ENCODE measurements around the gene GPC6.

The GPC6 gene

DNA sequence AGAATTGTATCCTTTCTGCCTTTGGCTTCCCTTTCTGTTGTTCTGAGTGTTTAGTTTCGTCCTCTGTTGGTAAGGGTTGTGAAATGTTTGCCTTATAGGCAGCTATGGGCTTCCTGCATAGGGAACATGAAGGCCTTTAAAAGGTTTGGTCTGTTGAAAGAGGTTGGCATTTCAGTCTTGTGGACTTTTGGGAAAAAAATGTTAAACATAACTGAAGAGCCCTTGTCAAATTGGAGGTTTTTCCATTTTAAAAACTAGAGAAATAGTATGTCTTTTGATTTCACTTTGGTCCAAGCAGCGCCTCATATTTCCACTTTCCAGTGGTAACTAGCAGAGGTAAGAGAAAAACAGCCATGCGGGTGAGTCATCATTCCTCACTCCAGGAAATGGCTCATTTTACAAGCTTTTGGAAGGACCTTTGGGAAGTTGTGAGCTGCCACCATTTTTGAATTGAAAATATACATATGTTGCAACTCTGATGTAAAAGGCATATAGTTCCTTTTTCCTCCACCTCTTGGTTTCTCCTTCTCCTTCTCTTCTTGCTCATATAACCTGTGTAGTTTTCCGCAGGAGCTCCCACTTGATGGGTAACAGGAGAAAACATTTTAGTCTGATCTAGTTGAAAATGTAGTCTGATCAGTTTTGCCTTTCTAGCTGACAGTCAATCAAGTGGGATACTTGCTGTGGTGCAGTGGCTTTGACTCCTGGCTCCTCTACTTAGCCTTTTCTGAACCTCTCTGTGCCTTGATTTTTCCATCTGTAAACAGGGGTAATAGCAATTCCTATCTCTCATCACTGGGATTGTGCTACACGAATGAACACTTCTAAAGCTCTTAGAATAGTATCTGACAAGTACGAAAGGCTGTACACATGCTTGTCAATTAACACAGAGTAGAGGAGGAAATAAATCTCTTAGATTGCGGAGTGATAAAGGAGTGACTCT lies 23.0 kb downstream of the GPC6 start:
- no peak overlapping the region for H3K56ac ChIP-seq (ENCODE audit: low read length)
- H3K27me3 ChIP-seq (ENCODE audit: insufficient read depth, low read length, poor library complexity), result no peaks in the 10 kb centered on the region
- peaks cover 31% of the 10 kb centered on the region for H3K79me2 ChIP-seq (ENCODE audit: control insufficient read depth, insufficient read depth, low read length)
- H3K4me1 ChIP-seq (ENCODE audit: control insufficient read depth, low read depth, low read length), result peaks cover 7% of the 10 kb centered on the region
- no peak overlapping the region for H3K4me3 ChIP-seq (ENCODE audit: low read length)
- peak overlapping the region; percentile 51 for H2BK120ac ChIP-seq (ENCODE audit: low read depth, low read length)
- H2BK15ac ChIP-seq (replicated peaks; ENCODE audit: low read depth), result peak overlapping the region; percentile 61
- peak overlapping the region; percentile 8 for H3K27ac ChIP-seq (ENCODE audit: low read depth, low read length)
- H3K36me3 ChIP-seq (ENCODE audit: control insufficient read depth, insufficient read depth, low read length), result no peaks in the 10 kb centered on the region
- H3K18ac ChIP-seq (ENCODE audit: low read length), result peak overlapping the region; percentile 84
- H2BK5ac ChIP-seq (ENCODE audit: low read length), result peak overlapping the region; percentile 11
- no CpG with 5 or more reads among the region's 7 CpGs for WGBS (ENCODE audit: extremely low coverage, insufficient coverage, low lambda C conversion rate)
- no peak overlapping the region for H3K23ac ChIP-seq (ENCODE audit: low read length)
- peak overlapping the region; percentile 33 for H4K5ac ChIP-seq (ENCODE audit: low read length)
- H3K9ac ChIP-seq (ENCODE audit: low read length), result no peak overlapping the region
- H3K79me1 ChIP-seq (ENCODE audit: low read length), result peaks cover 15% of the 10 kb centered on the region
- H2AK5ac ChIP-seq (ENCODE audit: low read length), result peak overlapping the region; percentile 22
- H3K4ac ChIP-seq (ENCODE audit: low read depth, low read length), result no peak overlapping the region
- H3K4me2 ChIP-seq (ENCODE audit: low read length), result no peak overlapping the region
- no peak overlapping the region for H4K8ac ChIP-seq (ENCODE audit: low read depth, low read length)
- DNase-seq, result peak; percentile 79

DNA sequence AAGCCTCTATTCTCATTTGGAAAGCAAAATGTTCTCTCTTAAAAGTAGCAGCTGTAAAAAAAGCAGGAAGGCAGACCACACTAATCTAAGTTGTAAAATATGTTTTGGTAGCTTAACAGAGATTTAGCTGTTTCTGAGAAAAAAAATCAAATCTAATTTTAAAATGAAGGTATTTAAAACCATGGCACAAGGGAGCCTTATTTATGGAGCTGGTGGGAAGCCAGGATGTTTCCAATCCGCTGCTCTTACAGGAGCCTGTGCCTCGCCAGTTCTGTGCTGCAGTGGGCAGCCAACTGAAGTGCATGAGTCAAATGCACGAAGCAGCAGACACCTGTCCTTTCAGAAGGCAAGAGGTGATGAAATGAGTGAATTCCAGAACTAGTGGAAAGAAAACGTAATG lies 28.2 kb downstream of the GPC6 start:
- no peak overlapping the region for H2BK120ac ChIP-seq (ENCODE audit: low read depth, low read length)
- no peak overlapping the region for H3K23ac ChIP-seq (ENCODE audit: low read length)
- H3K4me3 ChIP-seq (ENCODE audit: low read length), result no peak overlapping the region
- H3K9ac ChIP-seq (ENCODE audit: low read length), result no peak overlapping the region
- H3K4ac ChIP-seq (ENCODE audit: low read depth, low read length), result no peak overlapping the region
- H4K8ac ChIP-seq (ENCODE audit: low read depth, low read length), result no peak overlapping the region
- peaks cover 28% of the 10 kb centered on the region for H3K79me2 ChIP-seq (ENCODE audit: control insufficient read depth, insufficient read depth, low read length)
- no peak overlapping the region for H2BK15ac ChIP-seq (replicated peaks; ENCODE audit: low read depth)
- H3K18ac ChIP-seq (ENCODE audit: low read length), result no peak overlapping the region
- no peaks in the 10 kb centered on the region for H3K36me3 ChIP-seq (ENCODE audit: control insufficient read depth, insufficient read depth, low read length)
- WGBS (ENCODE audit: extremely low coverage, insufficient coverage, low lambda C conversion rate), result no CpG with 5 or more reads among the region's 4 CpGs
- no peak overlapping the region for H2BK5ac ChIP-seq (ENCODE audit: low read length)
- peaks cover 14% of the 10 kb centered on the region for H3K79me1 ChIP-seq (ENCODE audit: low read length)
- H3K27ac ChIP-seq (ENCODE audit: low read depth, low read length), result no peak overlapping the region
- H4K5ac ChIP-seq (ENCODE audit: low read length), result no peak overlapping the region
- peaks cover 3% of the 10 kb centered on the region for H3K4me1 ChIP-seq (ENCODE audit: control insufficient read depth, low read depth, low read length)
- no peaks in the 10 kb centered on the region for H3K27me3 ChIP-seq (ENCODE audit: insufficient read depth, low read length, poor library complexity)
- no peak overlapping the region for H2AK5ac ChIP-seq (ENCODE audit: low read length)
- no peak for DNase-seq
- no peak overlapping the region for H3K56ac ChIP-seq (ENCODE audit: low read length)
- no peak overlapping the region for H3K4me2 ChIP-seq (ENCODE audit: low read length)

- H3K4me3 ChIP-seq (ENCODE audit: low read length), result no peak overlapping the region
- H2AK5ac ChIP-seq (ENCODE audit: low read length), result no peak overlapping the region
- no peaks in the 10 kb centered on the region for H3K36me3 ChIP-seq (ENCODE audit: control insufficient read depth, insufficient read depth, low read length)
- no peak overlapping the region for H3K56ac ChIP-seq (ENCODE audit: low read length)
- no peak overlapping the region for H2BK120ac ChIP-seq (ENCODE audit: low read depth, low read length)
- H3K79me1 ChIP-seq (ENCODE audit: low read length), result peaks cover 5% of the 10 kb centered on the region
- no peak overlapping the region for H3K4me2 ChIP-seq (ENCODE audit: low read length)
- DNase-seq, result no peak
- no peak overlapping the region for H2BK15ac ChIP-seq (replicated peaks; ENCODE audit: low read depth)
- no peak overlapping the region for H3K23ac ChIP-seq (ENCODE audit: low read length)
- H3K9ac ChIP-seq (ENCODE audit: low read length), result no peak overlapping the region
- no peak overlapping the region for H3K4ac ChIP-seq (ENCODE audit: low read depth, low read length)
- WGBS (ENCODE audit: extremely low coverage, insufficient coverage, low lambda C conversion rate), result no CpG with 5 or more reads among the region's 2 CpGs
- H3K27ac ChIP-seq (ENCODE audit: low read depth, low read length), result no peak overlapping the region
- H3K79me2 ChIP-seq (ENCODE audit: control insufficient read depth, insufficient read depth, low read length), result peaks cover 16% of the 10 kb centered on the region
- no peak overlapping the region for H4K8ac ChIP-seq (ENCODE audit: low read depth, low read length)
- no peak overlapping the region for H4K5ac ChIP-seq (ENCODE audit: low read length)
- no peak overlapping the region for H2BK5ac ChIP-seq (ENCODE audit: low read length)
- no peak overlapping the region for H3K18ac ChIP-seq (ENCODE audit: low read length)
- H3K4me1 ChIP-seq (ENCODE audit: control insufficient read depth, low read depth, low read length), result peaks cover 3% of the 10 kb centered on the region
- no peaks in the 10 kb centered on the region for H3K27me3 ChIP-seq (ENCODE audit: insufficient read depth, low read length, poor library complexity)
Measured at GRCh38 chr13:93256998-93257397, 30.4 kb downstream of the GPC6 start.

DNA sequence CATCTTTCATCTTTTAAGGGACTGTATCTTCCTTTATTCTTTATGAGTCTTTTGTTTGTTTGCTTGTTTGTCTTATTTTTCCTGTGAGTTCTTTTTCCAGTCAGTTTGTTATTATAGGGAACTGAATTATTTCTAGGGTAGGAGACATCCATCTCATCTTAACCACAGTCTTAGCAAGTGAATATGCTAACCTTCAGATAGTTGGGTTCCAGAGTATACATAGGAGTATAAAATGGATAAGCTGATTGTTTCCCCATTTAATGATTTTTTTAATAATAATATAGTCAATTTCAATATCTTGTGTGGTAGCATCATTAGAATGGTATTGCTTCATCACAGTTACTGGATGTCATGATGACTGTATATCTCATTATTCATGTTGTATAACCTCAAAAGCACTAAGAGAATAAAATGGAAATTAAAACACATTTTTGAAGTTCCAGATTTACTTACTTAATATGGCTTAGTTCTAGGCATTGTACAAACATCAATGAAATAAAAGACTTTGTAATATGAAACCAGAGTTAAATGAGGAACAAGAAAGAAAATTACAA lies 33.0 kb downstream of the GPC6 start:
- no peaks in the 10 kb centered on the region for H3K27me3 ChIP-seq (ENCODE audit: insufficient read depth, low read length, poor library complexity)
- no peak for DNase-seq
- no peak overlapping the region for H2BK15ac ChIP-seq (replicated peaks; ENCODE audit: low read depth)
- peaks cover 7% of the 10 kb centered on the region for H3K79me1 ChIP-seq (ENCODE audit: low read length)
- H3K18ac ChIP-seq (ENCODE audit: low read length), result no peak overlapping the region
- H3K36me3 ChIP-seq (ENCODE audit: control insufficient read depth, insufficient read depth, low read length), result no peaks in the 10 kb centered on the region
- no peak overlapping the region for H3K27ac ChIP-seq (ENCODE audit: low read depth, low read length)
- H3K56ac ChIP-seq (ENCODE audit: low read length), result no peak overlapping the region
- no peak overlapping the region for H3K23ac ChIP-seq (ENCODE audit: low read length)
- H3K4me3 ChIP-seq (ENCODE audit: low read length), result no peak overlapping the region
- H4K5ac ChIP-seq (ENCODE audit: low read length), result no peak overlapping the region
- peaks cover 3% of the 10 kb centered on the region for H3K4me1 ChIP-seq (ENCODE audit: control insufficient read depth, low read depth, low read length)
- H2AK5ac ChIP-seq (ENCODE audit: low read length), result no peak overlapping the region
- H2BK5ac ChIP-seq (ENCODE audit: low read length), result no peak overlapping the region
- no peak overlapping the region for H2BK120ac ChIP-seq (ENCODE audit: low read depth, low read length)
- H3K9ac ChIP-seq (ENCODE audit: low read length), result no peak overlapping the region
- peaks cover 25% of the 10 kb centered on the region for H3K79me2 ChIP-seq (ENCODE audit: control insufficient read depth, insufficient read depth, low read length)
- H4K8ac ChIP-seq (ENCODE audit: low read depth, low read length), result no peak overlapping the region
- H3K4ac ChIP-seq (ENCODE audit: low read depth, low read length), result no peak overlapping the region
- no peak overlapping the region for H3K4me2 ChIP-seq (ENCODE audit: low read length)

DNA sequence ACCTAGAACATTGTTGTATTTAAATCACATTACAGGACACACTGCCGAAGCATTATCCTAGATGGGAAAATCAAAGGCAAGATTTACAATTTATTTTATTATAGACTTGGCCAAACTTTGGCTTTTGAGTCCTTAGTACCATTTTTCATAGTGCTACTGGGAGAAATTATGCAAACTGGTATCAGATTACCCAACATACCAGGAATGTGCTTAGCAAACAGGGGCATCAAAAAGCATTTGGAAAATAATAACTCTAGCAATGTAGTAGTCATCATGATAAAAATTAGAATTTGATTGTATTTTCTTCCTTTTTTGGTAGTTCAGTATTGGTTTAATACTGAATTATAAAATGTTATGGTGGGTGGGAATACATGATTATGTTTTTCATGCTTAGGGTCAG lies 34.0 kb downstream of the GPC6 start:
- Histone ChIP-seq H3K36me3 (ENCODE audit: control insufficient read depth, insufficient read depth, low read length) (no peaks in the 10 kb centered on the region), H3K79me1 (ENCODE audit: low read length) (peaks cover 5% of the 10 kb centered on the region), H3K4me1 (ENCODE audit: control insufficient read depth, low read depth, low read length) (peaks cover 3% of the 10 kb centered on the region), H3K4ac (ENCODE audit: low read depth, low read length) (no peak overlapping the region), H3K4me3 (ENCODE audit: low read length) (no peak overlapping the region), H3K23ac (ENCODE audit: low read length) (no peak overlapping the region), H3K79me2 (ENCODE audit: control insufficient read depth, insufficient read depth, low read length) (peaks cover 23% of the 10 kb centered on the region), H3K56ac (ENCODE audit: low read length) (no peak overlapping the region), H3K4me2 (ENCODE audit: low read length) (no peak overlapping the region), H2AK5ac (ENCODE audit: low read length) (no peak overlapping the region), H4K8ac (ENCODE audit: low read depth, low read length) (no peak overlapping the region), H3K27me3 (ENCODE audit: insufficient read depth, low read length, poor library complexity) (no peaks in the 10 kb centered on the region), H2BK15ac (replicated peaks; ENCODE audit: low read depth) (no peak overlapping the region), H3K27ac (ENCODE audit: low read depth, low read length) (no peak overlapping the region), H4K5ac (ENCODE audit: low read length) (no peak overlapping the region), H2BK120ac (ENCODE audit: low read depth, low read length) (no peak overlapping the region), H3K18ac (ENCODE audit: low read length) (no peak overlapping the region), H3K9ac (ENCODE audit: low read length) (no peak overlapping the region), H2BK5ac (ENCODE audit: low read length) (no peak overlapping the region)
- no peak for DNase-seq
- no CpG with 5 or more reads among the region's 1 CpG for WGBS (ENCODE audit: extremely low coverage, insufficient coverage, low lambda C conversion rate)

All from mesendoderm (in vitro differentiated cells).